SK-N-SH (cell line): Measurements from ENCODE around the gene TEX264. TPM values are rescaled to one million over a fixed set of nuclear protein-coding genes. Genes with fewer than 3 reads are reported as not detected.
A peak's percentile ranks its signal among the peaks of the same experiment; 100 is the strongest.

Experiments
- CTCF ChIA-PET: fragments of 300-600, 350-600 bp; formaldehyde crosslinking; extraction: SDS; loops from one replicate; lab custom pipeline; 2021; lab: Yijun Ruan, JAX
- POLR2A ChIA-PET: fragments of 350-600 bp; sonication (Branson Sonifier 250); formaldehyde crosslinking; extraction: SDS; loops from one replicate; lab custom pipeline; 2020; ENCODE audit warnings: antibody characterized with exemption, inconsistent platforms; lab: Yijun Ruan, JAX
- DNase-seq: peaks from one replicate; pipeline ENCODE4 v3.0.0; 2012
- H2AFZ ChIP-seq: fragments of 200-600 bp; sonication (generic); 2 replicates; pipeline ENCODE4 v1.8.1; 2016; ENCODE audit warnings: antibody characterized with exemption, mild to moderate bottlenecking, low read depth
- H3F3A ChIP-seq: fragments of 200-600 bp; sonication (generic); replicated peaks from 2 replicates; pipeline ENCODE3; 2016; ENCODE audit warnings: antibody characterized with exemption, mild to moderate bottlenecking; ENCODE audit not compliant: insufficient read depth
- H3K27ac ChIP-seq, 2 experiments: fragments of 200-500 bp in 1 of 2; fragments of 200-600 bp in 1 of 2; sonication (Bioruptor generic) in 1 of 2; sonication (generic), shearing (Covaris generic) in 1 of 2; 2 replicates each; pipeline versions ENCODE4 v1.5.1 to v1.6.1; 2014 to 2016; ENCODE audit warnings: low read depth in 2 of 2, inconsistent platforms in 1 of 2, low read length in 1 of 2, mild to moderate bottlenecking in 1 of 2, mixed read lengths in 1 of 2
- H3K27me3 ChIP-seq: fragments of 200-600 bp; sonication (generic), shearing (Covaris generic); 2 replicates; pipeline ENCODE4 v1.6.1; 2016; ENCODE audit warnings: mixed run types; ENCODE audit not compliant: insufficient read depth
- H3K36me3 ChIP-seq, 2 experiments: fragments of 200-500 bp in 1 of 2; fragments of 200-600 bp in 1 of 2; sonication (Bioruptor generic) in 1 of 2; sonication (generic) in 1 of 2; replicated peaks in 1 of 2; 2 replicates each; pipeline versions ENCODE3 to v1.5.1; 2014 to 2016; ENCODE audit warnings: low read length in 1 of 2, mild to moderate bottlenecking in 1 of 2; ENCODE audit not compliant: insufficient read depth in 2 of 2, control insufficient read depth in 1 of 2
- H3K4me1 ChIP-seq, 2 experiments: fragments of 200-500 bp in 1 of 2; fragments of 200-600 bp in 1 of 2; sonication (Bioruptor generic) in 1 of 2; sonication (generic), shearing (Covaris generic) in 1 of 2; 2 replicates each; pipeline versions ENCODE4 v1.5.1 to v1.6.1; 2014 to 2016; ENCODE audit warnings: low read depth in 1 of 2, low read length in 1 of 2, mixed run types in 1 of 2; ENCODE audit not compliant: insufficient read depth in 2 of 2, control insufficient read depth in 1 of 2
- H3K4me2 ChIP-seq: fragments of 200-600 bp; sonication (generic), shearing (Covaris generic); 2 replicates; pipeline ENCODE4 v1.6.1; 2017; ENCODE audit warnings: mixed run types
- H3K4me3 ChIP-seq, 2 experiments: fragments of 200-500 bp in 1 of 2; fragments of 200-600 bp in 1 of 2; sonication (Bioruptor generic) in 1 of 2; sonication (generic), shearing (Covaris generic) in 1 of 2; 2 replicates each; pipeline versions ENCODE4 v1.5.1 to v1.8.1; 2014 to 2016; ENCODE audit warnings: low read depth in 2 of 2, inconsistent platforms in 1 of 2, low read length in 1 of 2, mild to moderate bottlenecking in 1 of 2, mixed read lengths in 1 of 2, moderate library complexity in 1 of 2
- H3K79me2 ChIP-seq: fragments of 200-600 bp; sonication (generic); 2 replicates; pipeline ENCODE4 v1.8.1; 2017; ENCODE audit warnings: mild to moderate bottlenecking; ENCODE audit not compliant: insufficient read depth
- H3K9ac ChIP-seq: fragments of 200-600 bp; sonication (generic); 2 replicates; pipeline ENCODE4 v1.6.1; 2017; ENCODE audit warnings: mixed run types
- H3K9me2 ChIP-seq: fragments of 200-600 bp; sonication (generic); 2 replicates; pipeline ENCODE4 v1.6.1; 2017; ENCODE audit warnings: mixed run types
- H3K9me3 ChIP-seq: fragments of 200-600 bp; sonication (generic); 2 replicates; pipeline ENCODE4 v1.6.1; 2017; ENCODE audit warnings: mixed run types, mild to moderate bottlenecking, moderate library complexity
- H4K20me1 ChIP-seq: fragments of 200-600 bp; sonication (generic); 2 replicates; pipeline ENCODE4 v1.6.1; 2017; ENCODE audit warnings: mild to moderate bottlenecking, mixed run types; ENCODE audit not compliant: insufficient read depth
- CTCF ChIP-seq: fragments of 200-600 bp; sonication (generic); IDR thresholded peaks from 2 replicates; pipeline ENCODE4 v1.6.1; 2017; ENCODE audit warnings: antibody characterized with exemption, mild to moderate bottlenecking, moderate library complexity
- ELF1 ChIP-seq: IDR thresholded peaks from 2 replicates; pipeline ENCODE4 v1.4.0; 2012
- EZH2phosphoT487 ChIP-seq: fragments of 200-600 bp; sonication (generic); IDR thresholded peaks from 2 replicates; pipeline ENCODE4 v1.6.1; 2017; ENCODE audit warnings: low read depth, mixed run types, mild to moderate bottlenecking, antibody characterized with exemption, moderate library complexity, borderline replicate concordance
- FOXJ3 ChIP-seq: sonication (generic); formaldehyde crosslinking; IDR thresholded peaks from 2 replicates; pipeline ENCODE4 v1.5.1; 2020; ENCODE audit warnings: mild to moderate bottlenecking, missing genetic modification reagents
- GABPA ChIP-seq: IDR thresholded peaks from 2 replicates; pipeline ENCODE4 v1.4.0; 2012; ENCODE audit warnings: low read depth, mild to moderate bottlenecking
- GATA2 ChIP-seq: sonication (generic); formaldehyde crosslinking; IDR thresholded peaks from 2 replicates; pipeline ENCODE4 v1.5.0; 2020; ENCODE audit warnings: mild to moderate bottlenecking, missing genetic modification reagents
- MXI1 ChIP-seq: IDR thresholded peaks from 2 replicates; pipeline ENCODE4 v1.6.1; 2012; ENCODE audit warnings: mild to moderate bottlenecking, low read depth, low read length, improper control_type of control experiment
- NFIC ChIP-seq: IDR thresholded peaks from 2 replicates; pipeline ENCODE4 v1.4.0; 2012; ENCODE audit warnings: borderline replicate concordance
- RAD21 ChIP-seq: IDR thresholded peaks from 2 replicates; pipeline ENCODE4 v1.6.1; 2012; ENCODE audit warnings: mild to moderate bottlenecking, low read length
- RCOR1 ChIP-seq: fragments of 150-350 bp; IDR thresholded peaks from 2 replicates; pipeline ENCODE4 v1.6.1; 2017; ENCODE audit warnings: antibody characterized with exemption, low read length
- RFX5 ChIP-seq: IDR thresholded peaks from 2 replicates; pipeline ENCODE4 v1.6.1; 2012; ENCODE audit warnings: mild to moderate bottlenecking, improper control_type of control experiment, low read length
- SMC3 ChIP-seq: IDR thresholded peaks from 2 replicates; pipeline ENCODE4 v1.6.1; 2012; ENCODE audit warnings: low read depth, low read length, improper control_type of control experiment
- TAF1 ChIP-seq: IDR thresholded peaks from 2 replicates; pipeline ENCODE4 v1.6.1; 2012; ENCODE audit warnings: low read depth, mild to moderate bottlenecking, low read length, moderate library complexity, borderline replicate concordance
- YY1 ChIP-seq: IDR thresholded peaks from 2 replicates; pipeline ENCODE4 v1.4.0; 2012; ENCODE audit warnings: low read depth, mild to moderate bottlenecking
- WGBS: methylation state at CpG from one replicate; pipeline ENCODE4 v1.1.6; 2017; ENCODE audit warnings: low lambda C conversion rate; 5-methylcytosine and 5-hydroxymethylcytosine counted together
- polyA plus RNA-seq, 3 experiments: library from polyadenylated mRNA; depleted of rRNA; stranded (reverse); fragments of >200 nt; gene quantifications; 2 replicates each; pipeline ENCODE4 v1.2.3, GENCODE V29; 2012
- TF ChIP-seq, protein P1 (sequence below): IDR thresholded peaks from 2 replicates; pipeline ENCODE4 v1.6.1; 2012; ENCODE audit warnings: mild to moderate bottlenecking, low read depth, low read length, moderate library complexity

Gene TEX264
- polyA plus RNA-seq, 1 of the 3 experiments (the other 2 are of a cell fraction): 82.1 TPM

DNA sequence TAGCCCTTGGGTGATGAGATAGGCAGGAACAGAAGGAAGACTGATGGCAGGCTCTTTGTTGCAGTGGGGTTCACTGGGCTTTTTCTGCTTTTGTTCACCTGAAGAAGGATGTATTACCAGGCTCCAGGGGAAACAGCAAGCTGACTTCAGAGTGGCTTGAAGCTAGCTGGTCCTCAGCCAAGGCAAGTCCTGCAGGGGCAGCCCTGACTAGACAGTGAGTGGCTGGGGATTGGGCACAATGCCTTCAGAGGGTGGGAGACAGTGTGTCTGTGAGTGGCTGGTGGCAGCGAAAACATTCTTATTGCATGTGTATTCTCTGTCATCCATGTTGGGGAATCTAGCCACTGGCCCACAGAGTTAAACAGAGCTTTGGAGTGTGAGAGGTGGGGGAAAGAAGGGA is 2.3 kb upstream of the TEX264 start:
- ChIA-PET POLR2A (interaction anchor here (3.1 kb wide), 1 partner anchor 168 kb away, joined by 29 read pairs; the partner anchor contains the start of gene DCAF1), CTCF (interaction anchor here (0.6 to 10.3 kb wide), 34 partner anchors 9 to 1053 kb away, joined by 3 to 209 read pairs (median 4); partner anchors contain the start of genes DCAF1 and GRM2)
- Histone ChIP-seq H4K20me1 (peaks cover 5% of the 10 kb centered on the region; the same call in 1 of the 2 replicates), H3K4me3 (no peak overlapping the region), H3K36me3 (peaks cover 0 to 11% of the 10 kb centered on the region in 2 experiments), H3K9me3 (no peaks in the 10 kb centered on the region), H3K27me3 (no peaks in the 10 kb centered on the region), H3K9ac (no peak overlapping the region), H3K9me2 (no peaks in the 10 kb centered on the region), H3K79me2 (peaks cover 16% of the 10 kb centered on the region), H3K27ac (peak overlapping the region in 1 of 2 experiments; percentile 47; a peak in 2 of 4 replicates), H3F3A (peaks cover 13% of the 10 kb centered on the region), H3K4me2 (no peak overlapping the region), H2AFZ (no peak overlapping the region), H3K4me1 (peaks cover 10 to 22% of the 10 kb centered on the region in 2 experiments; a peak in 3 of 4 replicates)
- TF ChIP-seq, protein P1, sequence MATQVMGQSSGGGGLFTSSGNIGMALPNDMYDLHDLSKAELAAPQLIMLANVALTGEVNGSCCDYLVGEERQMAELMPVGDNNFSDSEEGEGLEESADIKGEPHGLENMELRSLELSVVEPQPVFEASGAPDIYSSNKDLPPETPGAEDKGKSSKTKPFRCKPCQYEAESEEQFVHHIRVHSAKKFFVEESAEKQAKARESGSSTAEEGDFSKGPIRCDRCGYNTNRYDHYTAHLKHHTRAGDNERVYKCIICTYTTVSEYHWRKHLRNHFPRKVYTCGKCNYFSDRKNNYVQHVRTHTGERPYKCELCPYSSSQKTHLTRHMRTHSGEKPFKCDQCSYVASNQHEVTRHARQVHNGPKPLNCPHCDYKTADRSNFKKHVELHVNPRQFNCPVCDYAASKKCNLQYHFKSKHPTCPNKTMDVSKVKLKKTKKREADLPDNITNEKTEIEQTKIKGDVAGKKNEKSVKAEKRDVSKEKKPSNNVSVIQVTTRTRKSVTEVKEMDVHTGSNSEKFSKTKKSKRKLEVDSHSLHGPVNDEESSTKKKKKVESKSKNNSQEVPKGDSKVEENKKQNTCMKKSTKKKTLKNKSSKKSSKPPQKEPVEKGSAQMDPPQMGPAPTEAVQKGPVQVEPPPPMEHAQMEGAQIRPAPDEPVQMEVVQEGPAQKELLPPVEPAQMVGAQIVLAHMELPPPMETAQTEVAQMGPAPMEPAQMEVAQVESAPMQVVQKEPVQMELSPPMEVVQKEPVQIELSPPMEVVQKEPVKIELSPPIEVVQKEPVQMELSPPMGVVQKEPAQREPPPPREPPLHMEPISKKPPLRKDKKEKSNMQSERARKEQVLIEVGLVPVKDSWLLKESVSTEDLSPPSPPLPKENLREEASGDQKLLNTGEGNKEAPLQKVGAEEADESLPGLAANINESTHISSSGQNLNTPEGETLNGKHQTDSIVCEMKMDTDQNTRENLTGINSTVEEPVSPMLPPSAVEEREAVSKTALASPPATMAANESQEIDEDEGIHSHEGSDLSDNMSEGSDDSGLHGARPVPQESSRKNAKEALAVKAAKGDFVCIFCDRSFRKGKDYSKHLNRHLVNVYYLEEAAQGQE: no peak
- TF ChIP-seq ELF1 (no peak), TAF1 (no peak), NFIC (no peak), FOXJ3 (CRISPR knock-in tag) (no peak), CTCF (no peak), SMC3 (no peak), RFX5 (no peak), GABPA (no peak), YY1 (no peak), RAD21 (no peak), MXI1 (no peak), RCOR1 (no peak), GATA2 (CRISPR knock-in tag) (no peak), EZH2phosphoT487 (no peak)
- 92% methylated on average over 1 of the region's 1 CpG for WGBS
- no peak for DNase-seq
